Activated CD4-positive, alpha-beta T cell treated with anti-CD3 and anti-CD28 coated beads, Interleukin-2, amount 50 U/mL, for 1 hour (primary cell): ENCODE data around the gene LRRC26.
A peak's percentile ranks its signal among the peaks of the same experiment; 100 is the strongest.
"Not testable (repeated sequence)": the region's sequence is repeated elsewhere in the genome, so short reads cannot be mapped to it uniquely, and the experiment has no call there.

Source experiments
- DNase-seq: peaks from one replicate; pipeline ENCODE4 v3.0.0-alpha.2; 2020

LRRC26 gene

GRCh38 chr9:137130176-137130755 lies 39.6 kb downstream of the LRRC26 start:
- DNase-seq: no peak

DNA sequence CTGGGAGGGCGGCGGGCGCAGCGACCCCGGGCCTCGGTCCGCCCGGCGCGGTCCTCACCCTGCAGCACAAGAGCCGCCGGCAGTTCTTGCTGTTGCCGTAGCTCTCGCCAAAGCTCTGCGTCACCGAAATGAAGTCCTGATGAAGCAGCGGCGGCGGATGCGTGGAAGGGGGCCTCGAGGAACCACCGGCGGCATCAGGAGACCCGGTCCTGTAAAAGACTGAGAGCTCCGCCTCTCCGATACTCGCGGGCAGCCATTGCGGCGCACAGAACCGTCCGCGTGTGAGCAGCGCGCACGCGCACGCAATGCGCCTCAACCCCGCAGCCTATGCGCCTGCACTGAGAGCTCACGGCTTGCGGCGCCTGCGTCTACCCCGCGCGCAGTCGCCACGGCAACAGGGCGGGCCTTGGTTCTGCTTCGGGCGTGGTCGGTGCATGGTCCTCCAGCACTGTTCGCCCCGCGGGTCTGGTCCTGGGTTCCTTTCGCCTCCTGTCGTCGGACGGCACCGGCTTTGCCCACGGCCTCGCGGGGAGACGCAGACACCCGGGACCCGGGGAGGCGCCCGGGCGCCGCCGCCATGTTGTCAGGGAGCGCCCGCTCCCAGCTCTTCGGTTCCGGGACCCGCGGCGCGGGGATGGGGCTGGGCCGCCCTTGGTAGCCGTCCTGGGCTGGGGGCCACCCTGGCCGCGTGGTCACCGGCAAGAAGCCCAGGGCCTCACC lies 40.2 kb downstream of the LRRC26 start:
- peak; percentile 85 for DNase-seq

DNA sequence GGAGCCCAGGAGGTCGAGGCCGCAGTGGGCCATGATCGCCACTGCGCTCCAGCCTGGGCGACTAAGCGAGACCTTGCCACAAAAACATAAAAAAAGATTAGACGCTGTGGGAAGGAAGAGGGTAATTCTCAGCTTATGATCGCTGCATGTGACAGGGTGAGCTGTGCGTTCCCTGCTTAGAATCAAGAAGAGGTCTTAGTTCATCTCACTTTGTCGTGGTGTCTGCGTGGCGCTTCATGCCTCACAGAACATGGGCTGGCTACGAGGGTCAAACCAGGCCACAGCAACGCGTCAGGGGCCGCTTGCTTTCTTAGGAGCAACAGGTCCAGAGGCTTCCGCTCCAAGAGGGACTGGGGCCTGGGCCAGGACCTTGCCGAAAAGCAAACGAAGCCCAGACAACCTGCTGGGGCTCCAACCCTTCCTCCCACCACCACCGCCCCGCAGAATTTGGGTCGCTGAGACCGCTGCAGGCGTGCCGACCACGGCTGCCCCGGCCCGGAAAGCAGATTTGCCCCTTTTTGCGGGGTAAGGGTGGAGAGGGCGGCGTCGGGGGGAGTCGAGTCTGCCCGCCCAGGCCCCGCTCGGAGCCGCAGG lies 40.9 kb downstream of the LRRC26 start:
- DNase-seq: no peak

DNA sequence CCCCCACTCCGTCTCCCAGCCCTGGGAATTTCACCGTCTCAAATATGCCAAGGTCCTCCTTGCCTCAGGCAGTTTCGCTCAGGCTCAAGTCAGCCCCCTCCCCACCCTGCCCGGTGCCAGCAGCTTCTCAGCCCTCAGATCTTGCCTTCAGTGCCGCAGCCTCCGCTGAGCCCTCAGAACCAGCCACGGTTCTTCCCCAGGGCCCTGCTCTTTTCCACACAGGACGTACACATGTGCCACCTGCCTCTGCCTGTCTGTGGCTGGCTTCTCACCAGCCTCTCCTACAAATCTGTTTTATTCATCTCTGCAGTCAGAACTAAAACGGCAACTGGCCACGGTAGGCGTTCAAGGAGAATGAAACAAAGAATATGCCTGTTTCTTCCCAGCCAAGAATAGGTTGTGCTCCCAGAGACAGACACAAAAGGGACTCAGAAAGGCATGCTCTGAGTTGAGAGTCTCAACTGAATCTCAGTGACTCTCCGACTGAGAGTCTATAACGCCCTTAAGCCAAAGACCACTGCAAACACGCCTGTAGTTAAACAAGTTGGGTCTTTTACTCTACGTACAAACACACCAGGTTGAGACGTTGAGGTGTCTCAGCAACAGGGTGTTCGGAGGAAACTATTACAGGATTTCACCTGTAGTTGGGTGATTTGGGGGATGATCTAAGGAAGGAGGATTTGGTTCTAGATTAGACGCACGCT lies 41.5 kb downstream of the LRRC26 start:
- DNase-seq: no peak

DNA sequence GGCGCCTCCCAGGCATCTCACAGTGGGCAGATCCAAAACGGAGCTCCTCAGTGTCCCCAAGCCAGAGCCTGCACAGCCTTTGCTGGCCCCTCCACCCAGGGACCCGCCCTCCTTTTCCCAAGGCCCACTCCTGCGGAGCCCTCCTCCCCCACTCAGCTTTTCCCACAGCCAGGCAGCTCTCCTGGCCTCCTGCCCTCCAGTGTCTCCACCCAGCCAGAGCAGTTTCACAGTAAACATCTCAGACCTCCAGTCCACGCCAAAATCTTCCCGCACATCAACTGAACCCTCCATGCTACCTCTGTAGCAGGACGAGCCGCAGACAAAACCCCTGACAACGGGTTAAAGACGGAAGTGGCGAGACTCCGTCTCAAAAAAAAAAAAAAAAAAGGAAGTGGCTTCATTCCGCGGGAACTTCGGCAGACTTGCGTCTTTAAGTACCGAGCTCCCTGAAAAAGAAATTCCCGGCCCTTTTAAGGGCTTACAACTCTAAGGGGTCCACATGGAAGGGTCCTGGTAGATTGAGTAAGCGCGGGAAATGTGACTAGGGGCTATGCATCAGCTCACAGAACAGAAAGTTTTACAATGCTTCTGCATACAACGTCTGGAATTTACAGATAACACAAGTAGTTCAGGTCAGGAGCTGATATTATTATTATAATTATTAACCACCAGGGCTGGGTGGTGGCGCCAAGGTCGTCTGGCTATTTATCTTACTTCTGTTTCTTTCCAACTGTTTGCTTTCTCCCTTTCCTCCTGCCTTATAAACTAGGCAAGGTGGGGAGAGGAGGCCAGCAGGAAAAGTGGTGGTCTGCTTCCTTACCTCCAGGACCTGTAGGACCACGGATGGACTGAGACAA lies 42.3 kb downstream of the LRRC26 start:
- DNase-seq: peak; percentile 33

GRCh38 chr9:137126786-137127185 lies 43.1 kb downstream of the LRRC26 start:
- DNase-seq: no peak

GRCh38 chr9:137123952-137124462 lies 45.8 kb downstream of the LRRC26 start:
- DNase-seq: not testable (repeated sequence)

- DNase-seq: no peak
Measured at GRCh38 chr9:137123468-137123837, 46.4 kb downstream of the LRRC26 start.

DNA sequence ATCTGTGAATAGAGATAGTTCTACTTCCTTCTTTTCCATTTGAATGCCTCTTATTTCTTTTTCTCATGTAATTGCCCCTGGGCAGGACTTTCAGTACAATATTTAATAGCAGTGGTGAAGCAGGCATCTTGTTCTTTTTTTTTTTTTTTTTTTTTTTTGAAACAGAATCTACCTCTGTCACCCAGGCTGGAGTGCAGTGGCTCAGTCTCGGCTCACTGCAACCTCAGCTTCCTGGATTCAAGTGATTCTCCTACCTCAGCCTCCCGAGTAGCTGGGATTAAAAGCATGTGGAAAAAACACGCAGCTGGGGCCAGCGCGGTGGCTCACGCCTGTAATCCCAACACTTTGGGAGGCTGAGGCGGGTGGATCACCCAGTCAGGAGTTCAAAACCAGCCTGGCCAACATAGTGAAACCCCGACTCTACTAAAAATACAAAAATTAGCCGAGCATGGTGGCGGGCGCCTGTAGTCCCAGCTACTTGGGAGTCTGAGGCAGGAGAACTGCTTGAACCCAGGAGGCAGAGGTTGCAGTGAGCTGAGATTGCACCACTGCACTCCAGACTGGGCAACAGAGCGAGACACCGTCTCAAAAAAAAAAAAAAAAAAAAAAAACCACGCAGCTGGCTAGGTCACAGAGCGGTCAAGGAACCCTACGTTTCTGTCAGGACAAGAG lies 46.9 kb downstream of the LRRC26 start:
- DNase-seq: not testable (repeated sequence)

GRCh38 chr9:137121927-137122795 lies 47.7 kb downstream of the LRRC26 start:
- not testable (repeated sequence) for DNase-seq
